BJ (cell line): Measurements from ENCODE around the gene TMPRSS11D. TPM values are rescaled to one million over a fixed set of nuclear protein-coding genes. Genes with fewer than 3 reads are reported as not detected.

Source experiments
- CTCF ChIA-PET: fragments of 350-600 bp; formaldehyde crosslinking; extraction: SDS; loops from one replicate; lab custom pipeline; 2021; ENCODE audit warnings: antibody characterized with exemption, inconsistent platforms; lab: Yijun Ruan, JAX
- POLR2A ChIA-PET: fragments of 300-600 bp; sonication (Branson Sonifier 250); formaldehyde crosslinking; extraction: SDS; loops from one replicate; lab custom pipeline; 2021; ENCODE audit warnings: antibody characterized with exemption; lab: Charles Lee
- DNase-seq: peaks from one replicate; pipeline ENCODE4 v3.0.0-alpha.2; 2011; ENCODE audit warnings: low read depth
- H3K27me3 ChIP-seq: 2 replicates; pipeline ENCODE4 v1.6.0; 2011; ENCODE audit warnings: low read length; ENCODE audit not compliant: control insufficient read depth, insufficient read depth
- H3K36me3 ChIP-seq: 2 replicates; pipeline ENCODE4 v1.5.1; 2011; ENCODE audit warnings: low read length; ENCODE audit not compliant: control insufficient read depth, insufficient read depth
- H3K4me3 ChIP-seq: 2 replicates; pipeline ENCODE4 v1.5.1; 2011; ENCODE audit warnings: low read depth, mild to moderate bottlenecking, control low read depth, low read length
- CTCF ChIP-seq: IDR thresholded peaks from 2 replicates; pipeline ENCODE4 v1.5.1; 2011; ENCODE audit warnings: low read depth, mild to moderate bottlenecking, control low read depth, inconsistent platforms, low read length, moderate library complexity; ENCODE audit not compliant: insufficient read depth
- polyA plus RNA-seq: library from polyadenylated mRNA; depleted of rRNA; stranded (reverse); fragments of >200 nt; gene quantifications from 2 replicates; pipeline ENCODE4 v1.2.3, GENCODE V29; 2011

TMPRSS11D gene
- polyA plus RNA-seq, 1 experiment, result not detected

GRCh38 chr4:67892905-67893304 is 9.1 kb upstream of the TMPRSS11D start:
- ChIA-PET CTCF (interaction anchor here (1.1 to 4.4 kb wide), 3 partner anchors 18 to 283 kb away, joined by 3 to 27 read pairs (median 3); no protein-coding TSS in a partner anchor), POLR2A (no interaction called here)

GRCh38 chr4:67892253-67892652 is 8.5 kb upstream of the TMPRSS11D start:
- H3K27me3 ChIP-seq, result no peaks in the 10 kb centered on the region
- TF ChIP-seq CTCF, result no peak
- H3K36me3 ChIP-seq, result no peaks in the 10 kb centered on the region
- DNase-seq, result no peak
- H3K4me3 ChIP-seq, result no peak overlapping the region
- POLR2A ChIA-PET, result no interaction called here
- CTCF ChIA-PET, result interaction anchor here (1.1 to 4.4 kb wide), 4 partner anchors 8 to 284 kb away, joined by 3 to 27 read pairs (median 4); no protein-coding TSS in a partner anchor

More at GRCh38 chr4:67892905-67893304, 9.1 kb upstream of the TMPRSS11D start:
- TF ChIP-seq CTCF, result 0 out of 2 replicates have a peak, but pooled peaks have one; percentile 19
- H3K27me3 ChIP-seq, result no peaks in the 10 kb centered on the region
- no peaks in the 10 kb centered on the region for H3K36me3 ChIP-seq
- DNase-seq, result no peak
- no peak overlapping the region for H3K4me3 ChIP-seq

GRCh38 chr4:67891645-67892044 is 7.8 kb upstream of the TMPRSS11D start:
- POLR2A ChIA-PET, result no interaction called here
- H3K36me3 ChIP-seq, result no peaks in the 10 kb centered on the region
- no peaks in the 10 kb centered on the region for H3K27me3 ChIP-seq
- CTCF ChIA-PET, result interaction anchor here (1.2 to 4.4 kb wide), 3 partner anchors 9 to 284 kb away, joined by 3 to 27 read pairs (median 5); no protein-coding TSS in a partner anchor
- DNase-seq, result no peak
- TF ChIP-seq CTCF, result no peak
- no peak overlapping the region for H3K4me3 ChIP-seq

- ChIA-PET CTCF (no interaction called here), POLR2A (no interaction called here)
Measured at GRCh38 chr4:67886281-67886680, 2.5 kb upstream of the TMPRSS11D start.

GRCh38 chr4:67885762-67886161 is 2.0 kb upstream of the TMPRSS11D start:
- Histone ChIP-seq H3K4me3 (no peak overlapping the region), H3K27me3 (no peaks in the 10 kb centered on the region), H3K36me3 (no peaks in the 10 kb centered on the region)
- POLR2A ChIA-PET, result interaction anchor here (0.6 kb wide), 2 partner anchors 477 to 675 kb away, joined by 5 to 6 read pairs; no protein-coding TSS in a partner anchor
- CTCF ChIA-PET, result no interaction called here
- peak; percentile 89 for DNase-seq
- no peak for TF ChIP-seq CTCF

More at GRCh38 chr4:67886281-67886680, 2.5 kb upstream of the TMPRSS11D start:
- DNase-seq, result no peak
- no peak for TF ChIP-seq CTCF
- H3K27me3 ChIP-seq, result no peaks in the 10 kb centered on the region
- no peaks in the 10 kb centered on the region for H3K36me3 ChIP-seq
- H3K4me3 ChIP-seq, result no peak overlapping the region
